HG02588 (cell line): ENCODE data around the gene PDE9A.
"Not testable (repeated sequence)": the region's sequence is repeated elsewhere in the genome, so short reads cannot be mapped to it uniquely, and the experiment has no call there.

Experiments used
- ATAC-seq: cut with Tn5 transposase; IDR thresholded peaks from one replicate; pipeline ENCODE4 v1.9.1; 2021; ENCODE audit warnings: mild to moderate bottlenecking, moderate library complexity; ENCODE audit not compliant: unreplicated experiment

Gene PDE9A

GRCh38 chr21:42784896-42785451 lies 131.6 kb downstream of the PDE9A start:
- no peak for ATAC-seq

GRCh38 chr21:42785666-42786427 lies 132.4 kb downstream of the PDE9A start:
- ATAC-seq, result no peak

DNA sequence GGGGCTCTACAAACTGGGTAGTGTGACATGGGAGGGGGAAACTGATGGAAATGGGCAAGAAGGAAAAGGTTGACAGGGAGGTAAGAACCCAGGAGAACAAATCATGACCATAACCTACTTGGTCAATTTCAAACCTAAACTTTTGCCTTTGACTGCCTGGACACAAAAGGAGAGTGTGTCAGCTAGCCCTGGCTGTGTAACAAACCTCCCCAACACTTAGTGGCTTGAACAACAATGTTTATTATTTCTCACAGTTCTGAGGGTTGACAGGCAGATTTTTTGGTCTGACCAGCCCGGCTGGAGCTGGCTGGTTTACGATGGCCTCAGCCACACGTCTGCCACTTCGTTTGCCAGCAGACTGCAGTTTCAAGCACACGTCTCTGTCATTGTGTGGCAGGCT lies 133.5 kb downstream of the PDE9A start:
- ATAC-seq, result no peak

- ATAC-seq, result no peak
Measured at GRCh38 chr21:42787613-42788012, 134.2 kb downstream of the PDE9A start.

DNA sequence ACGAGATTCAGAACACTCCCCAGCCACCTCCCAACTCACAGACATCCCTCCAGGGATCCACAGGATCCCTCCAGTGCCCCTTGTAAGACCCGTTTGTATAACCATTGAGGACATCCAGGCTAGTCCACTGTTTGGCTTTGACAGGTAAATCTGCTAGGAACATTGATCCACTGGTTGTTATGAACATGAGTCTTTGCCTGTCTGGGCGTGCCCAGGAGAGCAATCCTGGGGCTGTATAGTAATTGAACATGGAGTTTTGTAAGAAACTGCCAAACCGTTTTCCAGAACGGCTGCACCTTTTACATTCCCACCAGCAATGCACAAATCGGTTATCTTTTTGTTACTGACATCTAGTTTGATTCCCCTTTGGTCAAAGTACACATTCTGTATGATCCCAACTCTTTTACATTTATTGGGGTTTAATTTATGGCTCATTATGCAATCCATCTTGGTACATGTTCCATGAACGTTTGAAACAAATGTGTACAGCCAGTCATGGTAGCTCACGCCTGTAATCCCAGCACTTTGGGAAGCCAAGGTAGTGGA lies 137.2 kb downstream of the PDE9A start:
- no peak for ATAC-seq

- no peak for ATAC-seq
Measured at GRCh38 chr21:42793774-42794173, 140.4 kb downstream of the PDE9A start.

DNA sequence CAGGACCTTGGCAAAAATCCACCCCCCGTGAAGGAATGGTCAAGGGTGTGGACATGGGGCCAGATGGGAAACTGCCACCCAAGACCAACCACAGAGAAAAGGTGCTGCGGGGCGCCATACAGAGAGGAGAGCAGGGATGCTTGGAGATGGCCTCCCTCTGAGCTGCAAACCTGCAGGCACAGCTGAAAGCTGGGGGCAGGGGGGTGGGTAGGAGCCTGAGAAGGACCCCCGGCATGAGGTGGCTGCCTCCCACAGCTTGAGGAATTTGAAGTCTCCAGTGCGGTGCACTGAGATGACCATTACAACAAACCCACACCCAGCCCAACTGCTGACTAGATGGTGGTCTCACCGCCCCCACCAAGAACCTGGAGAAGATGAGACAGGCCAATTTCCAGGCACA lies 141.1 kb downstream of the PDE9A start:
- ATAC-seq, result no peak

DNA sequence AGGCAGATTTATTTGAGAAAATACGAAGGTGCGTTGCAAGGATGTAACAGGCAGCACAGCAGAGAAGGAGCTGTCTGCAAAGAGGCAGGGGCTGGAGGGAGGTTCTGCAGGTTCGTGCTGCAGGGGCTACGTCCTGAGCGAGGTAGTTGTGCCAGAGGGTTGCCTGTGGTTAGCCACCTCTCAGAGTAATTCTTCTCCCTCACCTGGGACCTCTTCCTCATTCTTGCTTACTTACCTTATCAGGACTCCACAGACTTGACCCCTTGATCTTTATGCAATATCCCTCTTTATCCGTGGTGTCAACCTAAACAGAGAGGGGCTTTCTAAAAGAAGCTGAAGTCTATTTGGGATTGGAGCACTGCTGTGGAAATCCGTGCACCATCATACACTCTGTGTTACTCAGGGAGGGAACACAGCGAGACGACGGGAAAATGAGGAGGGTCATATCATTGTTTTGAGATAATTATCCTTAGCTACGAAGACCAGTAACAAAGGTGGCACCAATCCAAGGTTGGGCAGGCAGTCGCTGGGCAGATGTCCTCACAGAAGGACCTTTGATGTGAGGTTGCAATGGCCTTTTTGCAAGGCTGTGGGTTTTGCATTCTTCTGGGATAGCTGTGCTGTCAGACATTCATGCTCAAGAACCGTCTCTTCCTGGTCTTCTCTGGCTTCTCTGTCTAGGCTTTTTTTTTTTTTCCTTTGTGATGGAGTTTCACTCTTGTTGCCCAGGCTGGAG lies 143.1 kb downstream of the PDE9A start:
- no peak for ATAC-seq

- ATAC-seq, result no peak
Measured at GRCh38 chr21:42797522-42797921, 144.1 kb downstream of the PDE9A start.

DNA sequence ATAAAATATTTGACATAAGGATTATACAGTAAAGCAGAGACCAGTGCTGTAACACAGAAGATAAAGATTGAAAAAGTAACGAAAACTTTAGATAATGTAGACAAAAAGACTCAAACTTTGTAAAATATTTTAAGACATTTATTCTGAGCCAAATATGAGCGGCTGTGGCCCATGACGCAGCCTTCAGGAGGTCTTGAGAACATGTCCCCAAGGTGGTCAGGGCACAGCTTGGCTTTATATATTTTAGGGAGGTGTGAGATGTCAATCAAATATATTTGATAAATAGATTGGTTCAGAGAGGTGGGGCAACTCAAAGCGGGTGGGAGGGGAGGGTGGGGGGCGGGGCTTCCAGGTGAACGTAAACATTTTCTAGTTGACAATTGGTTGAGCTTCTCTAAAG lies 144.7 kb downstream of the PDE9A start:
- no peak for ATAC-seq

GRCh38 chr21:42799516-42799915 lies 146.1 kb downstream of the PDE9A start:
- ATAC-seq, result no peak

GRCh38 chr21:42799948-42800347 lies 146.5 kb downstream of the PDE9A start:
- ATAC-seq, result no peak

DNA sequence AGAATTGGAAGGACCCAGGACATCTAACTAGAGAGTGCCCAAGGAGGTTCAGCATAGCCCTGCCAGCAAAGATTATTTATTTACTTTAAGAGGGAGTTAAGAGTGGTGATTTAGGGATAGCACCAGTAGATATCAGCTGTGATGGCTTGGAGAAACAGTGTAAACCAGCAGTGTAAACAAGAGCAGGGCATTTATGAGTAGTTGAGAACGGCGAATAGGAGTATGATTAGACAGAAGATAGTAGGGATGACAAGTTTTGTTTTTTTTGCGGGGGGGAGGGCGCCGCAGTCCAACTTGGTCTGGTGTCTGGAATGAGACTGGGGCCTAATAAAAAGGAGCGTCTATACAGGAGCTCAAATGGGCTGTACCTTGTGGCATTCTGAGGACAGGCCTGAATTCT lies 148.2 kb downstream of the PDE9A start:
- not testable (repeated sequence) for ATAC-seq

- no peak for ATAC-seq
Measured at GRCh38 chr21:42806509-42807140, 153.2 kb downstream of the PDE9A start.

GRCh38 chr21:42807293-42807895 lies 154.0 kb downstream of the PDE9A start:
- ATAC-seq, result not testable (repeated sequence)

DNA sequence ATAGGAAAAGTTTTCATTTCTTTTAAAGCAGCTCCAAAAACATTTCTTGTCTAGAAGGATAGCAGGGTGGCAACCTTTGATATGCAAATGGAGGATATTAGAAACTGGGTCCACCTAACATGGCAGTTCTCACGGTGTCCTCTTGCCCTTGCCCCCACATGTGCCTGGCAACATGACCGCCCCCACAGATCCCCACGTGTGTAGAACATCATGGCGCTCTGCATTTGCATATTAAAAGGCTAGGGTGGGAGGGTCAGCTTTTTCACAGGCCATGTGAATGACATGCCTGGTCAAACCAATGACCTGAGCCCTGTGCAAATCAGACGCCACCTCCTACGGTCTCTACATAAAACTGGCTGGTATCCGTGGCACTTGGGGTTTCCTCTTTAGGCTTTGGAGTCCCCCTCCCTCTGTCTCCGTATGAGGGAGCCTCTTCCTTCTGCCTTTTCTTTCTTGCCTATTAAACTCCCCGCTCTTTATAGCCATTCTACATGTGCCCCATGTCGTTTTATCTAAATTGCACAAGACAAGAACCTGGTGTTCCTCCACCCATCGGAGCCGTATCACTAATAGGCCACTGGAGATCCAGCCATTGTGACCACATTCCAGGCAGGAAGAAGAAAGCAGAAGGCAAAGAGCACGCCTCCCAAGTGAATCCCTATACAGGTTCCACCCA lies 154.7 kb downstream of the PDE9A start:
- ATAC-seq, result no peak

- ATAC-seq, result no peak
Measured at GRCh38 chr21:42809171-42809570, 155.8 kb downstream of the PDE9A start.

DNA sequence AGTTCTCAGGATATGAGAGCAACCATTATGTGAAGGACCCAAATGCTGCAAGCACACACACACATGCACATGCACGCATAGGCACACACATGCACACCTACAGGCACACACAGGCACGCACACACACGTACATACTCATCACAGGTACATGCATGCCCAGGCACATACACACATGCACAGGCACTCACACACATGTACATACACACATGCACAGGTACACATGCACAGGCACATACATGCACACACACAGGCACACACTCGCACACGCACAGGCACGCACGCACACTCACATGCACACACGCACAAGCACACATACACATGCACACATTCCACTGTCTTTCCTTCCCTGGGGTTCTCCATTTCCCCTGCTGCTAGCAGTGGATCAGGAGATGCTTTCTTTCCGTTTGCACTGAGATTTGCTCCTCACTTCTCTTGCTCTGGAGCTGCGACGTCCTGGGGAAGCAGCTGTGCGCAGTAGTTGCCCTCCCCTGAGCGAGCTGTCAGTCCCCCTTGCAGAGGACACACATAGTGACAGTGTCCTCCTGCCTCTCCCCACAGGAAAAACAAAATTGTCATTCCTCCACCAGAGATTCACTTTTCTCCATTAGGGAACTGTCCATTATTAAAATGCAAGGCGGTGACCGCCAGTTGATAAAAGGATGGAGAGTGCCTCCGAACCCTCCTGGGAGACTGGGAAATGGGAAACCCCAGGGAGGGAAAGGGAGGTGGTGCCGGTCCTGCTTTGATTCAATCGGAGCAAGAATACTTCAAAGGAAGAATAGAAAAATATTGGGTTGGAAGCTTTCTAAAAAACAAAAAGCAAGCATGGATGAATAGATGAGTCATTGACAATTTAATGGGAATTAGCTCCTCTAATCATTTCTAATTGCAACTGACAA lies 156.4 kb downstream of the PDE9A start:
- ATAC-seq, result no peak

DNA sequence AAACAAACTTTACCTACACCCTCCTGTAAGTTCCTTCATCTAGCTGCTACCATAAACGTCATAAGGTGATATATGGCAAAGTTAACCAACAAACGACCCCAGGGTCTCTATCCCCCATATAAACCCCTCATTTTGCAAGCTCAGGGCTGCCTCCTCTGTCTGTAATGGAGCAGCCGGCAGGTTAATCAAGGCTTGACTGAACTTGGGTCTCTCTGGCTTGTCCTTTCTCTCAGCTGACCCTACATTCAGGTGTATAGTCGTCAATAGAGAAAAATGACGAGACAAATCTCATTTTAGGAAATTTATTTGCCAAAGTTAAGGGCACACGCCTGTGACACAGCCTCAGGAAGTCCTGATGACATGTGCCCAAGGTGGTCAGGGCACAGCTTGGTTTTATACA lies 158.5 kb downstream of the PDE9A start:
- no peak for ATAC-seq
